H9 (cell line): ENCODE results near the gene CADM3. TPM values are rescaled to one million over a fixed set of nuclear protein-coding genes. Genes with fewer than 3 reads are reported as not detected.

Source experiments
- DNase-seq: peaks from one replicate; pipeline ENCODE4 v3.0.0-alpha.2; 2017
- H2AFZ ChIP-seq: one replicate; pipeline ENCODE4 v1.6.1; 2013; ENCODE audit warnings: mild to moderate bottlenecking, low read length, control low read depth, moderate library complexity
- H2AK5ac ChIP-seq: 2 replicates; pipeline ENCODE4 v1.6.1; 2013; ENCODE audit warnings: low read length, control low read depth, mixed read lengths; ENCODE audit not compliant: insufficient read length
- H2BK120ac ChIP-seq: one replicate; pipeline ENCODE4 v1.6.1; 2013; ENCODE audit warnings: low read depth, mild to moderate bottlenecking, low read length, control low read depth, inconsistent platforms; ENCODE audit not compliant: poor library complexity, severe bottlenecking
- H2BK12ac ChIP-seq: 2 replicates; pipeline ENCODE4 v1.6.1; 2013; ENCODE audit warnings: low read length, control low read depth, mixed read lengths, low read depth; ENCODE audit not compliant: insufficient read length
- H2BK15ac ChIP-seq: 2 replicates; pipeline ENCODE4 v1.6.1; 2013; ENCODE audit warnings: low read depth, low read length, control low read depth
- H2BK20ac ChIP-seq: one replicate; pipeline ENCODE4 v1.6.1; 2013; ENCODE audit warnings: low read depth, mild to moderate bottlenecking, low read length, control low read depth, inconsistent platforms; ENCODE audit not compliant: poor library complexity, severe bottlenecking
- H2BK5ac ChIP-seq: 2 replicates; pipeline ENCODE4 v1.6.1; 2013; ENCODE audit warnings: low read length, control low read depth, mixed read lengths; ENCODE audit not compliant: insufficient read length
- H3K14ac ChIP-seq: 2 replicates; pipeline ENCODE4 v1.6.1; 2013; ENCODE audit warnings: low read length, control low read depth; ENCODE audit not compliant: insufficient read depth
- H3K18ac ChIP-seq: 2 replicates; pipeline ENCODE4 v1.6.1; 2013; ENCODE audit warnings: low read depth, mild to moderate bottlenecking, mixed read lengths, low read length, control low read depth; ENCODE audit not compliant: insufficient read length
- H3K23ac ChIP-seq: 2 replicates; pipeline ENCODE4 v1.6.1; 2013; ENCODE audit warnings: low read length, control low read depth, mixed read lengths, low read depth; ENCODE audit not compliant: insufficient read length
- H3K23me2 ChIP-seq: 2 replicates; pipeline ENCODE4 v1.6.1; 2013; ENCODE audit warnings: low read depth, mild to moderate bottlenecking, mixed read lengths, low read length, control low read depth; ENCODE audit not compliant: insufficient read length, poor library complexity, severe bottlenecking
- H3K27ac ChIP-seq: 2 replicates; pipeline ENCODE4 v1.5.1; 2013; ENCODE audit warnings: low read length, control low read depth, mixed read lengths, low read depth; ENCODE audit not compliant: insufficient read length
- H3K27me3 ChIP-seq: 2 replicates; pipeline ENCODE4 v1.6.1; 2013; ENCODE audit warnings: low read length, control low read depth, inconsistent platforms; ENCODE audit not compliant: insufficient read depth
- H3K4ac ChIP-seq: 2 replicates; pipeline ENCODE4 v1.6.1; 2013; ENCODE audit warnings: low read depth, mild to moderate bottlenecking, control low read depth, inconsistent platforms, low read length, moderate library complexity
- H3K4me1 ChIP-seq: 2 replicates; pipeline ENCODE4 v1.6.1; 2013; ENCODE audit warnings: low read length, control low read depth, inconsistent platforms; ENCODE audit not compliant: insufficient read depth
- H3K4me2 ChIP-seq: 2 replicates; pipeline ENCODE4 v1.6.1; 2013; ENCODE audit warnings: low read length, control low read depth, mixed read lengths; ENCODE audit not compliant: insufficient read length, insufficient read depth
- H3K56ac ChIP-seq: 2 replicates; pipeline ENCODE4 v1.6.1; 2013; ENCODE audit warnings: low read depth, mild to moderate bottlenecking, mixed read lengths, low read length, control low read depth; ENCODE audit not compliant: insufficient read length
- H3K79me1 ChIP-seq: 2 replicates; pipeline ENCODE4 v1.6.1; 2013; ENCODE audit warnings: low read depth, mild to moderate bottlenecking, moderate library complexity, low read length, control low read depth, inconsistent platforms; ENCODE audit not compliant: insufficient read depth, poor library complexity, severe bottlenecking
- H3K79me2 ChIP-seq: 2 replicates; pipeline ENCODE4 v1.6.1; 2013; ENCODE audit warnings: low read length, control low read depth, inconsistent platforms; ENCODE audit not compliant: insufficient read depth
- H3K9ac ChIP-seq: 2 replicates; pipeline ENCODE4 v1.6.1; 2013; ENCODE audit warnings: low read length, control low read depth, mixed read lengths; ENCODE audit not compliant: insufficient read length; ENCODE audit errors: extremely low read depth
- H3K9me3 ChIP-seq: one replicate; pipeline ENCODE4 v1.6.1; 2013; ENCODE audit warnings: low read depth, low read length, inconsistent platforms; ENCODE audit not compliant: control insufficient read depth
- H3T11ph ChIP-seq: one replicate; pipeline ENCODE4 v1.6.1; 2013; ENCODE audit warnings: mild to moderate bottlenecking, low read length, control low read depth, inconsistent platforms
- H4K20me1 ChIP-seq: one replicate; pipeline ENCODE4 v1.6.1; 2013; ENCODE audit not compliant: control insufficient read depth, insufficient read length, insufficient read depth
- H4K5ac ChIP-seq: 2 replicates; pipeline ENCODE4 v1.6.1; 2013; ENCODE audit warnings: low read depth, mild to moderate bottlenecking, mixed read lengths, low read length, control low read depth; ENCODE audit not compliant: insufficient read length
- H4K8ac ChIP-seq: replicated peaks from 2 replicates; pipeline ENCODE4 v1.6.1; 2013; ENCODE audit warnings: low read length, control low read depth, mixed read lengths, low read depth; ENCODE audit not compliant: insufficient read length
- H4K91ac ChIP-seq: 2 replicates; pipeline ENCODE4 v1.6.1; 2013; ENCODE audit warnings: low read depth, mild to moderate bottlenecking, moderate library complexity, mixed read lengths, low read length, control low read depth; ENCODE audit not compliant: insufficient read length
- H3K27ac Mint-ChIP-seq, 3 experiments: 2 replicates in 2 of 3; 3 replicates in 1 of 3; pipeline ENCODE4 v1.8.0; 2020 to 2021; ENCODE audit warnings: mixed read lengths in 3 of 3, mild to moderate bottlenecking in 1 of 3, moderate library complexity in 1 of 3
- H3K27me3 Mint-ChIP-seq: 2 replicates; pipeline ENCODE4 v1.8.0; 2021; ENCODE audit warnings: low read depth, mild to moderate bottlenecking, moderate library complexity, mixed read lengths
- H3K36me3 Mint-ChIP-seq, 3 experiments: 2 replicates in 2 of 3; 3 replicates in 1 of 3; pipeline ENCODE4 v1.8.0; 2020 to 2021; ENCODE audit warnings: low read depth in 3 of 3, mixed read lengths in 3 of 3; ENCODE audit not compliant: insufficient read depth in 1 of 3
- H3K4me1 Mint-ChIP-seq, 2 experiments: 2 replicates each; pipeline ENCODE4 v1.8.0; 2020; ENCODE audit warnings: mixed read lengths in 2 of 2
- H3K4me3 Mint-ChIP-seq, 2 experiments: 2 replicates in 1 of 2; 3 replicates in 1 of 2; pipeline ENCODE4 v1.8.0; 2020 to 2021; ENCODE audit warnings: mild to moderate bottlenecking in 2 of 2, mixed read lengths in 2 of 2, moderate library complexity in 1 of 2
- H3K9me3 Mint-ChIP-seq, 2 experiments: 2 replicates in 1 of 2; 3 replicates in 1 of 2; pipeline ENCODE4 v1.8.0; 2020; ENCODE audit warnings: mild to moderate bottlenecking in 2 of 2, mixed read lengths in 2 of 2, moderate library complexity in 1 of 2
- CTCF ChIP-seq: fragments of 200-600 bp; sonication (generic); conservative IDR thresholded peaks from 3 replicates; pipeline ENCODE4 v1.8.0; 2021; ENCODE audit warnings: antibody characterized with exemption, mild to moderate bottlenecking
- WGBS: extraction: QIAGEN DNeasy Blood & Tissue Kit; methylation state at CpG from one replicate; pipeline ENCODE4 v1.1.7; 2013; ENCODE audit warnings: missing lambda C conversion rate, low lambda C conversion rate, mixed read lengths; ENCODE audit not compliant: insufficient read length; ENCODE audit errors: extremely low coverage; 5-methylcytosine and 5-hydroxymethylcytosine counted together
- total RNA-seq: library from RNA; stranded (reverse); gene quantifications from 2 replicates; pipeline ENCODE4 v1.2.1, GENCODE V29; 2021

CADM3 gene
- total RNA-seq, 1 experiment from 2014 or later: 5.6 TPM

DNA sequence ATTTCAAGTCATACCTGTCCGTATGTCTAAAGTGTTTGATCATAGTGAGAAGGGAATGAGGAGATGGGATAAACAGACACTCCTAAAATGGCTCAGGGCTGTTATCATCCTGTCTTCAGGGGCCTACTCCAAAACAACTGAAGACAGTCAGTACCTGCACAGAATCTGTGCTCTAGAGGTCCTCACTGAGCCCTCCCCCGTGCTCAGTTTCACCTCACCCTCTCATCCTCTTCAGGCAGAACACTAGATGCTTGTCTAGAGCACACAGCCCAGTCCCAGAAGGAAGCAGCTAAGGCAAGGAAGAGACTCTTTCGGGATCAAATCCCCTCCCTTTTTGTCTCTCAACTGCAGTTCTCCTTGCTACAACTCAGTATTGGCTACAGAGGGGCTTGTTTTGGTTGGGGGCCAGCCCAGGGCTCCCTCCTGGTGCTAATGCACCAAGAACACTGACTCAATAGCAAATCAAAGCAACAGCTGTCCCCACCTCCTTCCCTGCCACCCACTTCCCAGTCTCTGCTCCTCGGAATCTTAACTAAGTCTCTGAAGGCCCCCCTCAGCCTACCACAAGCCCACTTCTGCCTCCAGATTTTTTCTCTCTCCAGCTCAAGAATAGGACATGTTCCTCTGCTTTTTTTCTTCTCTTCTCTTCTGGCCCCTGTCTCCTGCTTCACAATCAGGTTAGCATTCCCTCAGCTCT is 10.1 kb downstream of the CADM3 start:
- no peaks in the 10 kb centered on the region for H3K36me3 Mint-ChIP-seq
- no peak for TF ChIP-seq CTCF
- peaks cover 17 to 26% of the 10 kb centered on the region in 2 experiments for H3K4me1 Mint-ChIP-seq

More for the DNA sequence above, 10.1 kb downstream of the CADM3 start:
- H3K23ac ChIP-seq: no peak overlapping the region
- DNase-seq: no peak
- H4K8ac ChIP-seq: no peak overlapping the region
- Mint-ChIP-seq H3K27me3 (no peaks in the 10 kb centered on the region; the same call in 1 of the 2 replicates), H3K4me3 (no peak overlapping the region), H3K9me3 (no peaks in the 10 kb centered on the region), H3K27ac (peak overlapping the region in 1 of 3 experiments; percentile 27; a peak in 2 of 7 replicates)
- H2BK5ac ChIP-seq: no peak overlapping the region
- WGBS: no CpG with 5 or more reads among the region's 4 CpGs
- H3K4ac ChIP-seq: no peak overlapping the region
- no peaks in the 10 kb centered on the region for H3K4me1 ChIP-seq
- no peak overlapping the region for H3T11ph ChIP-seq
- no peak overlapping the region for H3K14ac ChIP-seq
- no peak overlapping the region for H2AFZ ChIP-seq
- no peak overlapping the region for H2BK20ac ChIP-seq
- no peak overlapping the region for H4K5ac ChIP-seq
- no peaks in the 10 kb centered on the region for H3K23me2 ChIP-seq
- H3K56ac ChIP-seq: no peak overlapping the region
- H3K9ac ChIP-seq: no peak overlapping the region
- no peak overlapping the region for H3K27ac ChIP-seq
- H3K79me1 ChIP-seq: no peaks in the 10 kb centered on the region
- no peaks in the 10 kb centered on the region for H3K9me3 ChIP-seq
- H3K79me2 ChIP-seq: no peaks in the 10 kb centered on the region
- no peak overlapping the region for H4K91ac ChIP-seq
- H2BK12ac ChIP-seq: no peak overlapping the region
- no peak overlapping the region for H3K18ac ChIP-seq
- no peaks in the 10 kb centered on the region for H4K20me1 ChIP-seq
- no peaks in the 10 kb centered on the region for H3K27me3 ChIP-seq
- no peak overlapping the region for H2BK120ac ChIP-seq
- no peak overlapping the region for H2BK15ac ChIP-seq
- no peak overlapping the region for H3K4me2 ChIP-seq
- H2AK5ac ChIP-seq: no peak overlapping the region
